CD1c-positive myeloid dendritic cell (primary cell): ENCODE results near the gene DGKI.
A peak's percentile ranks its signal among the peaks of the same experiment; 100 is the strongest.

ENCODE experiments used
- DNase-seq: peaks from one replicate; pipeline ENCODE4 v3.0.0-alpha.2; 2016; ENCODE audit errors: extremely low spot score

DGKI gene

DNA sequence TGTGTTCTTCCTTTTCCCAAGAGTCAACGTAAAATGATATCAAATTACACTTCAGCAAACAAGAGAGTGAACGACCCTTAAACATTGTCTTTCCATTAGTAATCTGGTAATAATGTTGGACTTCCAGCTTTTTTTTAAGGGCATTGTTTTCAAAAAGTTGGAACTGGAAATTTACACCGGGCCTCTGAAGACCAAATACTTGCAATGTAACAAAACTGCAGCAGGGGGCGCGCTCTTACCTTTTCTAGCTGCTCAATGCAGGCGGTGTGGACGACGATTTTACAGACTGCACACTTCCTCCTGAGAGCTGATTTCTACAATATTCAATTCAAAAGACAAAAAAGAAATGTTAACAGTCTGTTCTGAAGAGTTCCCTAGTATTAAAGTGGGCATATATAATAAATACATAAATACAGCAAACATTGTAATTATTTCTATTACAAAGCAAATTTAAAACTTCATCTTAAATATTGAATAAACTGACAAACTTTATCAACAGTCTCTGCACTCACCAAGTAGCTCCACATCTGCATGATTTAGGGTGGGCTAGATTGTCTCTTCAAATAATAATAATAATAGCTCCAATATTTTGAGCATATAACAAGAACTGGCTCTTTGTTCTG, 190.4 kb downstream of the DGKI start:
- peak; percentile 73 for DNase-seq

DNA sequence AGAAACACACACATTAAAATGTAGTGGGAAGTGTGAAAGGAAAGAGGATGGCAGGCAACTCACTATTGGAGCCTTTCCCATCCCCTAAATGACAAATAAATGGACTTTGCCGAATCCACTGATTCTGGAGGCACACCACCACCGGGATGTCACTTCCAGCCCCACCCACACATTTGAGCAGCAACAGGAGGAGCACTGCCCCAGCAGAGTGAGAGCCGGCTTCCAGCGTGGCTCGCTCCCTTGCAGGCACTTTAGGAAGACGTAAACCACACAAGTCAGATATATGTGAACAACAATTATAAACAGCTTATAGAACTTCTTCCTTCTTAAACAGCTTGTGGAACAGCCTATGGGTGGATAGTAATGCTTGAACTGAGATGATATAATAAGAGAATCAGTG, 191.0 kb downstream of the DGKI start:
- DNase-seq: no peak

DNA sequence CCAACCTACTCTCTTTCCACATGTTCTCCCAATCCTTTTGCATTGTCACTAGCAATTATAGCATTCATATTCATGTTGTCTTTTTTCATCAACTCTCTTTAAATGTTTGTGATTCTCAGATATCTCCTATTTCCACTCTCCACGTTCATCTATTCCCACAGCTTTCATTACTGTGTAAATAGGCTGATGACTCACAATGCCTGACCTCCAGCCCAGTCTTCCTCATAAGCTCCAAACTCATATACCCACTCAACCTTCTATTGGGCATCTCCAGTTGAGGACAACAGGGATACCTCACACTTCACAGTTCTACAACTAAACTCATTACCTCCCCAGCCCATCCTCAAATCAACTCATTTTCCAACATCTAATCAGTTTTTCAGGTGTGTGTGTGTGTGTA, 194.1 kb downstream of the DGKI start:
- no peak for DNase-seq

DNA sequence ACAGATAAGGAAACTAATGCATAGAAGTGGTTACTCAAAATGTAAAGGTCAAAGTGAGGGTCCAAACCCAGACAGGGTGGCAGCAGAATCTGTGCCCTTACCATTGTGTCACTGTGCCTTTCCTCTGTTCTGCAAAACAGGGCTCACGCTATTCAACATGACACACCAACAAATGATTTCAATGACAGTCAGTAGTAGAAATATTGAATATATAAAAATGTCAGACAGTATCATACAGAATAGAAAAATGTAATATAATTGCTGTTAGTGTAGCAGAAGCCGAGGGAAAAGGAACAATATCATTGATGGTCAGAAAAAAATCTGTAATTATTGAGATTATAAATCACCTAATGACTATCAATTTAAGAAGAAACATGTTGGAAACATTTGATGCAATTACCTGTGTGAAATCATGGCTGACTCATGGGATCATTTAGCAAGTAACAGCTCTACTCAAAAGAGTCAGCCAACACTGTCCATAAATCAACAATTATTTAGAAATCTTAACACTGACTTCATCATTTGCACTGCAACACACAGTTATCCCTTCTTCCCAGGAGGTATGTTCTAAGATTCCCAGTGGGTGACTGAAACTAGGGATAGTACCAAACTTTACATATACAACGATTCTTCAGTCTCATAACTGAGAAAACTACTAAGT, 198.7 kb downstream of the DGKI start:
- DNase-seq: no peak

DNA sequence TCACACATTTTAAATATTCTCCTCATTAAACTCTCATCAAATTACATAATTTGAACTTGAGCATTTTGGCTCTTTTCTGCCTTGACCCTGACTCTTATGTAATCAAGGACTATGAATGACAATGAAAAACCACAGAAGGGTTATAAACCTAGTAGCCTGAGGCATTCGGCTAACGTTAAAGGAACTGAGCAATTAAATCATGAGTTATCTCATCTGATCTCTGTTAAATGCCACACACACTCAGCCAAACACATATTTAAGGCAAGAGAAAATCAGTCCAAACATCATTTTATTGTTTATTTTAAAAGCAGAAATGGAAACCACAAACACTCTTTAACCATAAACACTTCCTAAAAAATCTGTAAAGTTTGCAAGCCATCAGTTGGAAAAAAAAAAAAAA, 204.3 kb downstream of the DGKI start:
- DNase-seq: peak; percentile 35

DNA sequence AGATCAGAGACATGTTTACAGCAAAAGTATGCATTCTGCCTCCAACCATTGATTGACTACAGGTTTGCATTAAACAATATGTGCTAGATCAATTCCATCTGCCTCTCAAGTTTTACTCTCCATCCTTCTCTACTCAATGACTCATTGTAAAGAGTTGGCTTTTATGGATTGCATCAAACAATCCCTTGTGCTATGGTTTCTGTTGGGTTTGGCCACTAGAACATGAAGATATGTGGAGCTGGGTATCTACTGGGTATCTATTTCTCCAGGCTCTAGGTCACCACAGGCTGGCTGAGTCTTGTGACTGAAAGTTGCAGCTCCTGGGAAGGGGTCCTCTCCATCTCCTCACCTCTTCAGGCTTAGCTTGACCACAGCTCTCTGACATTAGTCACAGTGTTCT, 204.7 kb downstream of the DGKI start:
- no peak for DNase-seq

DNA sequence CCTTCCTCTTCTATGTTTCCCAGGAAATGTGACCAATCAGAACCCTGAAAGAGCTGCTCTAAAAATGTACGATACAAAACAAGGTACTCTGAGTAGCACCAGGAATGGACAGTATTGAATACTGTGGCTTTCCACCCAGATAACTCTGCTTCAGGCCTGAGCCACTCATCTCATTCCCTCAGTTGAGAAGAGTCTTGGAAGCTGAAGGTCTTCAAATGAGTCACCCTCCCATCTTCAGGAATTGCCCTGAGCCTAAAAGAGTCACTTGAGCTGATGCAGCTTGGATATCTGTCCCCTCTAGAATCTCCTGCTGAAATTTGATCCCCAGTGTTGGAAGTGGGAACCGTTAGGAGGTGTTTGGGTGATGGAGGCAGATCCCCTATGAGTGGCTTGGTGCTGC, 210.4 kb downstream of the DGKI start:
- DNase-seq: no peak

DNA sequence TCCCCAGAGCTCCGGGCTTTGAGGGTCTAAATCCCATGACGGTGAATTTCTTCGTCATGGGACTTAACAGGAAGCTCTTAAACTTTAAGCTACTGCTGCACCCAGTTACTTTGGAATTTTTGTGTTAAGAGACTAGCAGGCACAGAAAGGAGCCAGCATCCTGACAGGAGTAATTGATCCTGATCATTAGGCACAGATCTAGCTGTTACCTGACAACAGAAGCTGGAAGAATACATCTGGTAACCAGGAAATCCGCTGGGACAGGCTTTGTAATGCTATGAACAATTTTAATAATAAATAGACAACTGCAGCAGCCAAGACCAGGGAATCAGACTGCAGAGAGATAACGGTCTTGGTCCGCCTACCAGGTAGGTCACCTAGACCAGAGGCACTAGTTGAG, 210.9 kb downstream of the DGKI start:
- no peak for DNase-seq

DNA sequence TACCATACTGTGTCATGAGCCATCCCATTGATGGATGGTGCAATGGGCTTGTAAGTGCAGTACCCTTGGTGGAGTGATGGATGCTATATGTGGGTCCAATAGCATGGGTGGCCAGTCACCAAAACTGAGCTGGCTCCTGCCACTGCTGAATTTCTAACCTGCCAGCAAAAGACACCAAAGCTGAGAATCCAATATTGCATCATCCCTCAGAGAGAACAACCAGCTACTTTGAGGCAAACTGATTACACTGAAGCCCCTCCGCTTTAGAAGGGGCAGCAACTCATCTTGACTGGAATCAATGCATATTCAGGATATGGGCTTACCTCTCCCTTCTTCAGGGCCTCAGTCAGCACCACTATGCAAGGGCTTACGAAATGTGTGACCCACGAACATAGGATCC, 211.6 kb downstream of the DGKI start:
- DNase-seq: no peak

DNA sequence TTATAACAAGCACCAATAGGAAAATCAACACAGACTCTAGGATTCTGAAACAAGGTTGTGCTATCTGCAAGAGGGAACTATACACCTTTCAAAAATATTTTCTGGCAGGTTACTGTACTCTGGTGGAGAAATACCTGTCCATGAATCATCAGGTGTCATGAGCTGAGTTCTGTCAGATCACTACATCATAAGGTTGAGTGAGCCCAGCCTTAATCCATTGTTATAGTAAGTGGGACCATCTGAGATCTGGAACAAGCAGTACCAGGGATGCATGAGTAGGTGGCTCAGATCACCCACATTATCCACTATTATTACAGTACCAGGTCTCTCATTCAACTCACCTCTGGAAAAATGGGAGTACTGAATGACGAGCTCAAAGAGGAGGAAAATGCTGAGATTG, 212.4 kb downstream of the DGKI start:
- DNase-seq: no peak

DNA sequence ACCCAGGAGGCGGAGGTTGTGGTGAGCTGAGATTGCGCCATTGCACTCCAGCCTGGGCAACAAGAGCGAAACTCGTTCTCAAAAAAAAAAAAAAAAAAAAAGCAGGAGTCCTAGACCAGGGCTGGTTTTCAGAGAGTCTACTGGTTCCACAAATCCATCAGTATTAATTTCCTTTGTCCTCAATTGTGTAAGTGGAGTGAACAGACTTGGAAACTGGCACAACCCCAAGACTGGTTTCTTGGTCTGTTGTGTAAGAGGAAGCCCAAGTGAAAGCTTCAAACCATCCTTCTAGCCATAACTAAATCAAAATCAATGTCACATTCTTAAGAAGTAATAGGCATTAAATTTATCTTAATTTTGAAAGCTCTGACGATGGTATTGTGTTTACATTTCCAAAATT, 213.6 kb downstream of the DGKI start:
- no peak for DNase-seq

DNA sequence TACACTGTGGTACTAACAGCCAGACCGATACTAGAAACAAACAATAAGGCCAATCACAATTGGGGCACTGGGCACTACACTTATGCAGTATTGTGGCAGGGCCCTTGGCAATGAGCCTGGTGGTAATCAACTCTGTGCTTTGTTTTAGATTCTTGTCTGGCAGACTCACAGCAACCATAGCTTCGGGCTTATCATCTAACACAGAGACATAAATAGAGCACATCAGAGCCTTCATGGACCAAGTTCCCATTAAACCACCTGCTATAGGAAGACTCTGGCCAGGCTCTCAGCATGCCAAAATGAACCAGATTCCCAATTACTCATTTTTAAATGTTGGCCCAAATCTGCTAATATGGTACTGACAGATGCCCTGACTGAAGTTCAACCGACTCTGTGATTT, 218.6 kb downstream of the DGKI start:
- DNase-seq: no peak

DNA sequence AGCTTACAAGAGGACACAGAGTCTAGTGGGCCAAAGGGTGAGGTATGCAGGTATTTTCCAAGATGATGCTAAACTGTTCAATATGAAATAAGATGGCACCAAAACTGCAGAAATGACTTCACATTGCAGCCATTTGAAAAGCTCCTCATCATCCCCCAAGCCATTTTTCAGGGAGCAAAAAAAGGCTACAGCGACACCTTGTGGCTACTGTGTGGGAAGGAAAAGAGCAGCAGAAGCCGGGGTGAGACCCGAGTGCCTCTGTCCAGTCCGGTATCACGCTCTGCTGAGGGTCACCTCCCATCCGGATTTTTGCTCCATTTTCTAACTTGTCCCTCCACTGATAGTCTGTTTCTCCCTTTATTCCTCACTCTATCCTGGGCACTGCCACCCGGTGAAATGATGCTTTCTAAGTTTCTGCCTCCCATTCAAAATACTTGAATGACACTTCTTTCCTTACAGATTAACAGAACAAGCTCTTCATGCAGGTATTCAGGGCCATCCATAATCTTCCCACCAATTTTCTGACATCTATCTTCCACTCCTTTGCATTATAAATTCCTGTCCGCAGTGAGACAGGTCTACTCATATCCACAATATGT, 220.2 kb downstream of the DGKI start:
- peak; percentile 57 for DNase-seq

DNA sequence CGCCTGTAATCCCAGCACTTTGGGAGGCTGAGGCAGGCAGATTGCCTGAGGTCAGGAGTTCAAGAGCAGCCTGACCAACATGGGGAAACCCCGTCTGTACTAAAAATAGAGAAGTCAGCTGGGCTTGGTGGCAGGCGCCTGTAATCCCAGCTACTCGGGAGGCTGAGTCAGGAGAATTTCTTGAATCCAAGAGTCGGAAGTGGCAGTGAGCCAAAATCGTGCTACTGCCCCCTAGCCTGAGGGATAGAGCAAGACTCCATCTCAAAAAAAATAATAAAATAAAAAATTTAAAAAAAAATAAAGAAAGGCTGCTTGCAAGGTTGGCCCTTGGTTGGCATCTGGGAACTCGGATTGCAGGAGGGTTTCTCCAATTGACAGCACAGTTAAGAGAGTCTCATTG, 221.6 kb downstream of the DGKI start:
- peak; percentile 37 for DNase-seq

DNA sequence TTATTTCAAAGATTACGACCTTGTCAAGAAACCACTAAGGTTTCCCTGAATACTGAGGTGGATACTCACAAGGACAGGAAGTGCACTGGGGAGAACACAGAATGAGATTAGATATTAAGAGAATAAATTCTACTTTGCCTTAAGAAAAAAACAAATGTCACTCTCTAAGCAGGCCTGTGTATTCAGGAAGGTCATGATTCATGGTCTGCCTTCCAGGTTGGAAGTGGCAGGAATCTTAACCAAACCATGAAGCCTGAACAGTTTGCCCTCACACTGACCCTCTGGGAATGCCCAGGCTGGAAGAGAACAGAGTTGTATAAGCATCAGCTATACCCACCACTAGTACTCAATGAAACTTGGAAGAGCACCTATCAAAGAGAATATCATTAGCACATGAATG, 227.6 kb downstream of the DGKI start:
- DNase-seq: no peak

DNA sequence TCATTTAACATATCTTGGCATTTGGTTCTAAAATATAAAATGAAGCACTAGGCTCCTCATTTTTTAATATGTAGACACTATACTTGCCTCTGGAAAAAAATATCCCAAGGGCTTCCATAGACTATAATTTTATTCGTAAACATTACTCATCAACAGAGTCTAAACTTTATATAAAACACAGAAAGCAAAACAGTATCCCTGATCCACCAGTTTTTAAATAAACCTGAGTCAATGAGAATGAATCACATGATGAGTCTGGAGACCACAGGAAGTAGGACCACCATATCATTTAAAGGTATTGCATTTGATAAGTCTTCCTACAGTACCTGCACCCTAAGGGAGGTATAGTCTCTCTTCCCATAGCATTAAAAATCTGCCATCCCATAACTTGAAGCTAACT, 228.0 kb downstream of the DGKI start:
- DNase-seq: no peak

DNA sequence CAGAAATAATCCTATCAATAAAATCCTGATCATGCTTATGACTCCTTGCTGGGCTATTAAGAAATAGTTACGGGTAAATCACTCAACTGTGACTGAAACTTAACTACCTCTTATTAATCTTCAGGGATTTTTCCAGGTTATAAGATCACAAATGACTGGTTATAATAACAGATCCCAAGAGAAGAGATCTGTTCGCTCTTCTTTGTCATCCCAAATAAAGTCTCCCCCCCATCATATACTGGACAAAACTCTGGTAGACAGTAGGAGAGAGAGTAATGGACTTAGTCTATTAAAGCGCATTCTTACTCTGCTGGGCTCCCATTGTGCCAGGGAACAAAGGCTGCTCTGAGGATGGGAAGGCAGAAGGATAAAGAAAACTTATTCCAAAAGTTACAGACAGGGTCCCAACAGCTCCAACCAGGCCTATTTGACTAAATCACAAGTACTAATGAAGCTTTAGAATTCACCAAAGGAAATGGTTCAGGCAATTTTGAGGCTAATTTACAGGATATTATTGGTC, 233.7 kb downstream of the DGKI start:
- no peak for DNase-seq

DNA sequence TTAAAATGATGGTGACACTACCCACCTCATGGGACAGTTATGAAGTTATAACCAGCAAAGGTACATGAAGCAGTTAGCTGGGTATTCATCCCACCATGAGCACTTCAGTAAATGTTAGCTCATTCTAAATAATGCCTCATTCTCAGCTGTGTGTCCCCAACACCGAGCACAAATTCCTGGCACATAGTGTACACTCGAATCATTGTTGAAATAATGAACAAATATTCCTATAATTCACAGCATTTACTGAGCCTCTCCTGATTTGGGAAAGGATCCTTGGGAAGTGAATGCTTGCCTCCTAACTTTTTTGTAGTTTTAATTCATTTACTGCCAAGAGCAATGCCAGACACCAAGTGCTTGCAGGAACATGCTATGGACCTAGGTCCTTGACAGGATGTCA, 235.2 kb downstream of the DGKI start:
- DNase-seq: no peak

DNA sequence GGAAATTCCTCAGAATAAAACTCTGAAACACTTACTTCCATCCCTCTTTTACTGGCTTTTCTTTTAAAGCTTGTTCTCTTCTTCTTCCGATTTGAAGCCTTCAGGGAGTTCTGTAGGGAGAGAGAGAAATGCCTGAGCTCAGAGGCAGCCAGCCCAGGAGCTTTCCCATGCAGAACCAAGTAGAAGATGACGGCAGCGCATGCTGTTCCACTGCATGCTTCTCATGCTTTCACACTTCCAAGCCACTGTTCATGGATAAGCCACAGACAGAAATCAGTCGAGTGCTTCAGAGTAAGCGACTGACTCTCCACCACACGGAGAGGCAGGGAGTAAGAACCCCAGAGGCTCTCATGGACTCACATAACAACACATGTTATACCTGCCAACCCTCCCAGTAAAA, 237.3 kb downstream of the DGKI start:
- DNase-seq: no peak

DNA sequence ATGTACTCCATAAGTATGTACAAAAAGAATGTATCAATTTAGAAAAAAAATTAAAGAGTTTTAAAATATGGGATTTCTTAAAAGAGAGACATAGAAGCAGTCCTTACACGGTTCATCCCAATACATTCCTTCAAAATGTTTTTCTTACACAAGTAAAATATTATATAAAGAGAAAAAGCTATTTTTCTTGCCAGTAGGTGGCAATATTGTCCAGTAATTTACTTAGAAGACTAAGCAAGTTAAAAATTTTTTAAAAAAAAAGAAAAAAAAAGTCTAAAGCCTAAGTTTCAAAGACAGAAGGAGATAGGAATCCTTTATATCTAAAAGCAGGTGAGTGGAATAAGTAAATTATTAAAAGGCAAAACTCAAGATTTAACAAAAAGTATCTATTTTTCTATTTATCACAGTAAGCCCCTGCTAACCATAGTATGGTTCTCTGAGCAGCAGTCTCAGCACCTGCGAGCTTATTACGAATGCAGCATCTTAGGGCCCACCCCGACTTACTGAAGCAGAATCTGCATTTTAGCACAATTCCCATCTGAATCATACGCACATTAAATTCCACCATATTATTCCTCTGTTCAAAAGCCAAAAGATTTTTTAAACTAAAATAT, 240.6 kb downstream of the DGKI start:
- DNase-seq: peak; percentile 54

DNA sequence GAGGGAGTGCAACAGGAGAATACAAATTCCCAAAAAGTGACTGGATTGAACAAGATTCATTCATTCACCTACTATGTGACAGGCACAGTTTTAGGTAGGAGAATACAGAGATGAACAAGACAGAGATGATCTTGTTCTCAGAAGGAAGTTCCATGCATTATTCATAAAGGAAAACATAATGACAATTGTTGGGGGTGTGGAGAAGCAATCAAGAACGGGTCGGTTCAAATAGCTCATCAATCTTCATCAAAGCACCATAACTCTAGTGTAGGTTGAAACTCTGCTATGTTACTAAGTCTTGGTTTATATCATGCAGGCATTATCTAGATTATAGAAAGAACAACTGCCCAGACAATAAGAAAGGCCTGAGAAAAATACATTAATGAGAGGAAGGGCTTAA, 243.7 kb downstream of the DGKI start:
- no peak for DNase-seq

DNA sequence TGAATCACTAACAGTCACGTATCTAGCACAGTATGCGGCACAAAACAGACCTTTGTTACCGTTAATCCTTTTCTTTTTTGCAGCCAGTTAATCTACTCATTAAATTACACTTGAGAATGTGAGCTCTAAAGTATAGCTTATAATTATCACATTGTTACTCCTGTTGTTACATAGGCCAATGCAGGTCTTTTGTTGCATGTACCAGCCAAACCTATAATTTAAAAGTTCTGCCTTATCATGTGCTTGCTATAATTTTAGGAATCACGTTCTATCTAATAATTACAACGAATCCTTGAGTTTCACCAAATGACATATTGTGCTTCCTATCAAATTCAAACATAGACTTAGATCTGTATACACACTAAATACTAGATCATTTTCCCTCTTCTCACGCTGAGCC, 245.1 kb downstream of the DGKI start:
- DNase-seq: no peak

DNA sequence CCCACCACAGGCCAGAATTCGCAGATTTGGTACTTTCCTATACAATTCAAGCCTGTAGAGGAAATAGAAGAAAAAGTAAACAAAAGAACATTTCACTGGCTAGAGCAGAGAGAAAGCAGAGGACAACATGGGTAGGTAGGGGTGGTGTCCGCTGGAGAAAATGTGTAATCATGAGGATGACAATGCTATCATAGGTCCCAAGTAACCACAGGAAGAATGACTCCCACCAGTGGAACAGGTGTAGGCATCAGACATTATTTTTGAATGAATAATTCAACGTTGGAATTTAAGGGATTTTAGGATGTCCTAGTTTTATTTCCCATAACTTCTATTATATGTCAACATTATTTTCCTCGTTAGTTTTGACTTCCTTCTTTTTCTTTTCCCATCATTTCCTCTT, 248.9 kb downstream of the DGKI start:
- DNase-seq: no peak
